NCI-H187 treated with DMSO at 0.1 percent for 48 hours (cell line): ENCODE results near the gene HS3ST5.
"Not testable (repeated sequence)": the region's sequence is repeated elsewhere in the genome, so short reads cannot be mapped to it uniquely, and the experiment has no call there.

Experiments
- DNase-seq: peaks from one replicate; lab custom pipeline; 2025; lab: John Stamatoyannopoulos, UW

Gene HS3ST5

DNA sequence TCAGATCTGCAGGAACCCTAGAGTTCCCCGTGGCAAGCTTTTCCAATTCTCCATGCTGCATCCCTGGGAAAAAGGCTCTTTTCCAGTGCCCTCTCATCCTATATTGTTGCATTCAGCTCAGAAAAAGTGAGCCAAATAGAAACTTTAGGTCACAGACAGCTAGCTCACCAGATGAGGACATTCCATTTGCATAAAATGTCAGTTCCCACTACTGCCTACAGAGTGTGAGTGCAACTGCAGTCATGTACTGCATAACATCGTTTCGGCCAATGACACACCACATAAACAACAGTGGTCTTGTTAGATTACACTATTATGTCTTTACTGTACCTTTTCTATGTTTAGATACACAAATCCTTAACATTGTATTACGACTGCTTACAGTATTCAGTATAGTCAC is 8.6 kb downstream of the HS3ST5 start:
- no peak for DNase-seq

DNA sequence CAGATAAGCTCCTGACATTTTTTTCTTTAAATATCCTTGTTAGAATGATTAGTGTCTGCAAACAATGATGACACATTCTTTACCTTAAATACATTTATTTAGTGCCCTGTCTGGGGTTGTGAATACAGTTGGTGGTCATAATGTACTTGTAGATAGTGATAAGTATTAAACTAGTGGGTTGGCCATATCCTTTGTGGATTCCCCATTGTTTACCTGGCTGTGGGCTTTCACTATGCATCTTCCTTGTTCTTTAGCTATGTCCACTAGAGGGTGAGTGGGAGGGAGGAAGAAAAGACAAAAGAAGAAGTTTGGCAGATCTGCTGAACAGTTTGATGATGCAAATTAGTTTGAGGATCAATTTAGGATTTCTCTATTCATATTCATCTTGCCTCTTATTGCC is 15.7 kb downstream of the HS3ST5 start:
- no peak for DNase-seq

DNA sequence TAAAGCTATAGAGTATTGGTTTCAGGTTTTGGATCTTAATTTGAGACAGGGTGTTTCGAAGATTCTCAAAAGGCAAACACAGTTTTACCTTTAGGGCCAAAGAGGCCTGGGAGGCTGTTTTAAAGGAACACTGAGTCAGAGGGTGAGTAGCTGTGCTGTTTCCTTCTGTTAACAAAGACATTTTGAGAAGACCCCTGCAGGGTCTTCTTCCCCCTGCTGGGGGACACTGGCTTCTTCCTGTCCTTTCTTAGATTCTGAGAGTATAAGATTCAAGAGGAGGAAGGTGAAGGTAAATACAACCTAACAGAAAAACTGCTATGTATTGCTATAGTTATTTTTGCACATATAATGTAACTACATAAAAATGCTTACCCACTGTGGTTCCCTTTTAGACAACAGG is 19.0 kb downstream of the HS3ST5 start:
- DNase-seq, result no peak

- no peak for DNase-seq
Measured at GRCh38 chr6:114319749-114320148, 23.1 kb downstream of the HS3ST5 start.

DNA sequence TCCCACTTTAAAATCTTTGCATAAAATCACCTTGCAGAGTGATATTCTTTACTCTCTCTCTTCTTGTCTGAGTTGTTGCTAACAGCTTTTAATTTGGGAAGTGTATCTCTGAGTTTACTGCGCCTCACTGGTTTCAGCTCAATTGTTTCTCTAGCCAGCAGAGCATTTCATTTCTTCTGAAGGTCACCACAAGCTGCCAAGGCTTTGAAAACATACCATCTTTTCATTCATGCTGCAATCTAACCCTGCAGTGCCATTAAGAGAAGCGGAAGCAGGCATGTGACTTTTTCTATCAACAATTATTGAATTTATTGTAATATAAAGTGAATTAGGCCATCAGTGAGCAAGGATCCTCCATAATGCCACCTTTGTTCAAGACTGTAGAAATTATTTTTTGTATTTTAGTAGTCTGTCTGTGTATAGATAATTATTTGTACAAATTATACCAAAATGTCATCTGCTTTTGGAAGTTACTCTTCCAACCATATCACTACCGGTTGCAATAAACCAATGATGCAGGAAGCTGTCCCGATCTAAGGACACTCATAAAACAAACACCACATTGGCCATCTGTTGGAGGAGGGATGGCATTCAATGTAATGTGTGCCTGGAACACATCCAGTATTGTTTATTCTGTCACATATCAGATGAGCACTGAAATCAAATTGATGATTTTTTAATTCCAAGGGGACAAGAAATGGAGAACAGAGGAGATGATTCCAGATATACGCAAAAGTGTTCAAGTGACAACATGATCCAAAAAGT is 26.8 kb downstream of the HS3ST5 start:
- no peak for DNase-seq

GRCh38 chr6:114313816-114314215 is 29.0 kb downstream of the HS3ST5 start:
- DNase-seq, result not testable (repeated sequence)

GRCh38 chr6:114312931-114313330 is 29.9 kb downstream of the HS3ST5 start:
- DNase-seq, result no peak

- DNase-seq, result no peak
Measured at GRCh38 chr6:114310053-114310452, 32.8 kb downstream of the HS3ST5 start.

GRCh38 chr6:114304304-114304887 is 38.4 kb downstream of the HS3ST5 start:
- DNase-seq, result no peak

- DNase-seq, result no peak
Measured at GRCh38 chr6:114301596-114302219, 41.1 kb downstream of the HS3ST5 start.

DNA sequence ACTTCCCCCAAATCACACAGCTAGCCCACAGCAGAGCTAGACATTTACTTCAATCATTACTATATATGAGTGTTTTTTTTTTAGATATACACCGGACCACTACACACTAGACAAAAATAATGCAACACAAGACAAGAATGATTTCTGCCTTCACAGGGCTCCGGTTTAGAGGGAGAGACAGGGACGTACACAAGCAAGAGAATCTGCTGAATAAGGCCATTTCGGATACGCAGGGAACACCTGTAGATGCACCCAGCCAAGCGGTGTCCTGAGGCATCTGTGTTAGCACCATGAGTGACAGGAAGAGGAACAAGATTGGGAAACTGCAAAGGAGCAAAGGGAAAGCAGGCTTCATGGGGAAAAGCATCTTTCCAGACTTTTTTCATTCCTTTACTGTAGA is 45.7 kb downstream of the HS3ST5 start:
- no peak for DNase-seq

DNA sequence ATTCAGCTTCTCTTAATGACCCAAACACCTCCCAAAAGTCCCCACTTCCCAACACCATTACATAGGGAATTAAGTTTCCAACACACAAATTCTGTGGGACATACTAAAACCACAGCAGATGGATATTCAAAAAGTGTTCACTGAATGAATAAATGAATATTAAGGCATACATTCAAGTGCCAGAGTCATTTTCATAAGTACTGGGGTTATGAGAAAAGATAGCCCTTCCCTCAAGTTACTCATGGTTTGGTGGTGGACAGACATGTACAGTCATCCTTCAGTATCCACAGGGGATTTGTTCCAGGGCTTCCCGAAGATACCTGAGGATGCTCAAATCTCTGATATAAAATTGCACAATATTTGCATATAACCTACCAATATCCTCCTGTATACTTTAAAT is 50.4 kb downstream of the HS3ST5 start:
- no peak for DNase-seq

DNA sequence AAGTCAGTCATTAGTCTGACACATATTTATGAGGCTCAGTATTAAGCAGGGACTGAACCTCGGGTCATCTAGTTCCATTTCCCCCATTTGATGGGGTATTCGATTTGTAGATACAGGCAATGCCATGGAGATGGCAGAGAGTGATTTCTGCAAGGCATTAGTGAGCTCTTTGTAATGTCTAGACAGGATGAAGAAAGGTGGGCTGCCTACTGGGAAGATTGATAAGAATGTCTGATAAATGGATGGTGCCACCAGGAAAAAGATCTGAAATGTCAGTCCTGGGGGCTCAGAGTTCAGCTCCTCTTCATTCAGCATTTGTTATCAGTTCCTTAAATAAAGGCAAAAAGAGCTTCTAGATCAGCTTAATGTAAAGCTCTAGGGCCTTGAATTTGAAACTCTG is 51.4 kb downstream of the HS3ST5 start:
- no peak for DNase-seq

DNA sequence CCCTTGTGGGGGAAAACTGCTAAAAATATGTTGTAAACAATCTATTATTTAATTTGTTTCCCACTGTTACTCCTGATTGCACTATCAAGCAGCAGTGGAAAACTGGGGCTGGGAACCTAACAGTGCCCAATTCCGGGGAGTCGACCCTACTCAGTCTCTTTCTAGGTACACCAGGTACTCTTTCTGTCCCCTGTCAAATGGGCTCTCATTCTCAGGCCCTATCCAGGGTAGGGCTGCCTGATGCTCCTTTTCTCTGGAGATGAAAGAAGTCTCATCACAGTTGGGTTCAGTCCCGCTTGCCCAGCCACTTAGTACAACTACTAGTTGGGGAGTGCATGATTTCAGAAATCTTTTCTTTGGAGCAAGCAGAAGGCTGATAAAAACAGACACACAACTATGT is 52.0 kb downstream of the HS3ST5 start:
- no peak for DNase-seq

DNA sequence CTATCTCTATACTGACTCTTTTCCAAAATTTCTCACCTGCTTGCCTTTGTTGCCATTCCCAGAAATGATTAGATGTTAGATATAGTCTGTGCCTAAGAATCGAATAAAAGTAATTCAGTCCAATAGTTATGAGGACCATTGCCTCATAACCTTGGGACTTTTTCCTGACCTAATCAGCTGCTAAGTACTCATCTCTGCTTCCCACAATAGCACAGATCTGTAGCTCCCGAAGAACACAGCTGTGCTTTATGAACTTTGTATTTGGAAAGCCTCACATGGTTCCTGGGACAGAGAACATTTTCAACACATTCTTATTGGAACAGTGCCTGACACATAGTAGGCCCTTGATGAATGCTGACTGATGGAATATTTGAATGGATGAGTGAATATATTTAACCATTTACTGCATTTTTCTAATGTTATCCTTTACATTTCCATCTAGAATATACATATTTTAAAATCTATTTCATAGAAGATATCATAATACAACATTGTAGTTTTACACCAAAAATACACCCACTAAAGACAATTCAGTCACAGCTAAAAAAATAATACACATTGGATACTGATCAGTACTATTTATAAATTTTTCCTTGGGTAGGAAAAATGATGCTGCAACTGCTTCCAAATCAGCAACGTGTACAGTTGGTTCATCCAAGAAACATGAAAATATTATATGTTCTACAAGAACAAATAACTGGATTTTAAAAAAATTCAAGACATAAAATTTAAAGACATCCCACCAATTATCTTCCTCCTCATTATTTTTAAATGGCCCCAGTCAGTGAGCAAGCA is 53.9 kb downstream of the HS3ST5 start:
- no peak for DNase-seq

GRCh38 chr6:114287461-114287860 is 55.4 kb downstream of the HS3ST5 start:
- no peak for DNase-seq

DNA sequence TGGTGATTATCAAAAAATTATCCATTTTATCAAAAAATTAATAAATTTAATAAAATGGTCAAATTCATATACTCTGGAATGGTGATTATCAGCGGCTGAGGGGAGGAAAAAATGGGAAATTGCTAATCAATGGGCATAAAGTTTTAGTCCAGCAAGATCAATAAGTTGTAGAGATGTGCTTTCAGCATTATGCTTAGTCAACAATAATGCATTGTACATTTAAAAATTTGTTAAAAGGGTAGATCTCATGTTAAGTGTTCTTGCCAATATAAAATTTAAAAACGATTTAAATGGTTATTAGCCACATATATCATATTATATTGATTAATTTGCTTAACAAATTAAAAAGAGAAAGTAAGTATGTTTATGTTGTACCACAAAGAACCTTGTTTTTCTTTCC is 56.6 kb downstream of the HS3ST5 start:
- no peak for DNase-seq

- DNase-seq, result no peak
Measured at GRCh38 chr6:114284281-114284680, 58.5 kb downstream of the HS3ST5 start.

- DNase-seq, result no peak
Measured at GRCh38 chr6:114282292-114282691, 60.5 kb downstream of the HS3ST5 start.

DNA sequence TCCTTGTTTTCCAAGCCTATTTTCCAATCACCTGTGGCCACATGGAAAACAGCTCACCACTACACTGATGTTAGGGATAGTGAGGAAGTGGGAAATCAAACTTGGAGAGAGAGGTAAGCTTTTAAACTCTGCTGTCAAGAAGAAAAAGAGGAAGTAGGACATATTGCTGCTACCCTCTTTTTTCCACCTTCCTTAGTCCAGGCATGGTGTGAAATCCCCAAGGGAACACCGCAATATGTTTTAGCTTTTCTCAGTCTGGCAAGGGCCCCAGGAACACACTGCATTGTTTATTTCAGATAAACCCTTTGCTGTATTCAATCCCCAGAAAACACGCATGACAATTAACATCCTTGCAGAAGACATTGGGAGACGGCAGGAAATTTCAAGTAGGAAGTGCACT is 61.3 kb downstream of the HS3ST5 start:
- DNase-seq, result no peak

GRCh38 chr6:114280239-114280982 is 62.4 kb downstream of the HS3ST5 start:
- no peak for DNase-seq

DNA sequence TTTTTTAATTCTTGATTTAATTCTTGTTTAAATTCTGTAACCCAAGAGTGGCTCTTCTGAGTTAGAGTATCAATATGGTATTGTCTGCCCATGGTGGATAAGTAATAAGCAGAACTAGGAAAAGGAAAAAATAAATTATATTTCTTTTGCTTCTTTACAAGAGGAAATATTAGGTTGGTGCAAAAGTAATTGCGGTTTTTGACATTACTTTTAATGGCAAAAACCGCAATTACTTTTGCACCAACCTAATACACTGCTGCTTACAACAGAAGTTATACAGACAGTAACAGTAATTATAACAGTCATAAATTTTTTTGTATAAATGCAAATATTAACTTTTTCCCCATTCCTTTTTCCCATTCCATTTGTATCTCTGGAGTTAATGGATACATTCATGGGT is 65.6 kb downstream of the HS3ST5 start:
- no peak for DNase-seq
